ENCODE results near the gene CERKL. TPM values are rescaled to one million over a fixed set of nuclear protein-coding genes. Genes with fewer than 3 reads are reported as not detected.

CERKL gene
- total RNA-seq, 4 donors from 2014 or later, result not detected

- no peak for ATAC-seq (ENCODE audit: low FRiP score)
- TF ChIP-seq, protein P1, sequence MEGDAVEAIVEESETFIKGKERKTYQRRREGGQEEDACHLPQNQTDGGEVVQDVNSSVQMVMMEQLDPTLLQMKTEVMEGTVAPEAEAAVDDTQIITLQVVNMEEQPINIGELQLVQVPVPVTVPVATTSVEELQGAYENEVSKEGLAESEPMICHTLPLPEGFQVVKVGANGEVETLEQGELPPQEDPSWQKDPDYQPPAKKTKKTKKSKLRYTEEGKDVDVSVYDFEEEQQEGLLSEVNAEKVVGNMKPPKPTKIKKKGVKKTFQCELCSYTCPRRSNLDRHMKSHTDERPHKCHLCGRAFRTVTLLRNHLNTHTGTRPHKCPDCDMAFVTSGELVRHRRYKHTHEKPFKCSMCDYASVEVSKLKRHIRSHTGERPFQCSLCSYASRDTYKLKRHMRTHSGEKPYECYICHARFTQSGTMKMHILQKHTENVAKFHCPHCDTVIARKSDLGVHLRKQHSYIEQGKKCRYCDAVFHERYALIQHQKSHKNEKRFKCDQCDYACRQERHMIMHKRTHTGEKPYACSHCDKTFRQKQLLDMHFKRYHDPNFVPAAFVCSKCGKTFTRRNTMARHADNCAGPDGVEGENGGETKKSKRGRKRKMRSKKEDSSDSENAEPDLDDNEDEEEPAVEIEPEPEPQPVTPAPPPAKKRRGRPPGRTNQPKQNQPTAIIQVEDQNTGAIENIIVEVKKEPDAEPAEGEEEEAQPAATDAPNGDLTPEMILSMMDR (IDR thresholded peaks at IDR 0.05), result no peak
- no peak for DNase-seq (ENCODE audit: low spot score)
Measured at GRCh38 chr2:181517685-181518301, 139.1 kb downstream of the CERKL start.

DNA sequence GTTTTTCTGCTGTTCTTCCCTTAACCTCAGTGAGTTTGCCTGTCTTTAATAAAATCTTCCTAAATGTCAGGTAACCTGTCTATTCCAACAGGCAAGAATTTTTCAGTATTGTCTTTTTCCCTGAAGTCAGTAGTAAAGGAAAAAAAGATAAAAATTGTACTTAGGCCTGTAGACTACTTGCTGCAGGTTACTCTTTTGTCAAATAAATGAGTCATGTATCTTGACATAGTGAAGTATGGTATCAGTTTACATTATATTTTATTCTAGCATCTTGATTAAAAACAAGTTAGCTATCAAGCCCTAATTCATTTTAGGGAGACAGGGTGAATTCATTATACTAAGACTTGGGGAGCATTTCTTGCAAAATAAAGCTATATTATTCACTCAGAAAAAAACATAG is 139.9 kb downstream of the CERKL start:
- TF ChIP-seq, protein P1 (IDR thresholded peaks at IDR 0.05), result no peak
- no peak for ATAC-seq (ENCODE audit: low FRiP score)
- DNase-seq (ENCODE audit: low spot score), result no peak

- no peak for DNase-seq (ENCODE audit: low spot score)
- no peak for ATAC-seq (ENCODE audit: low FRiP score)
- TF ChIP-seq, protein P1 (IDR thresholded peaks at IDR 0.05), result no peak
Measured at GRCh38 chr2:181515719-181516118, 141.2 kb downstream of the CERKL start.

DNA sequence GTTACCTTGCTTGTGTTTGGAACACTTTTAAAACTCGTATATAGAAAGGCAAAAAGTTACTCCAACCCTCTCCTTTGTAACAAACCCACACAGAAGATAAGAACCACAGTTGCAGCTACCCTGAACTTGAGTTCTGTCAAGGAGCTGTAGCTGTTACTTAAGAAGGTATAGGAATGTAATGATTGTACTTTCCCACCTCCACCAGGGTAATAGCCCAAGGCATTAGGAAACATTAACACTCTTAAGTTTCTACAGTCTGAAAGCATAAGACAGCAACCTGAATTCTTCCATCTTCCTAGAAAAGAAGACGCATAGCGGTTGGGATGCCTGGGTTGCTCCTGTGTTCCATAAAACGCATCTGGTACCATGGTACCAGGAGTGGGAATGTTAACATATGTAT is 156.7 kb downstream of the CERKL start:
- TF ChIP-seq, protein P1 (IDR thresholded peaks at IDR 0.05), result no peak
- no peak for DNase-seq (ENCODE audit: low spot score)
- ATAC-seq (ENCODE audit: low FRiP score), result no peak

DNA sequence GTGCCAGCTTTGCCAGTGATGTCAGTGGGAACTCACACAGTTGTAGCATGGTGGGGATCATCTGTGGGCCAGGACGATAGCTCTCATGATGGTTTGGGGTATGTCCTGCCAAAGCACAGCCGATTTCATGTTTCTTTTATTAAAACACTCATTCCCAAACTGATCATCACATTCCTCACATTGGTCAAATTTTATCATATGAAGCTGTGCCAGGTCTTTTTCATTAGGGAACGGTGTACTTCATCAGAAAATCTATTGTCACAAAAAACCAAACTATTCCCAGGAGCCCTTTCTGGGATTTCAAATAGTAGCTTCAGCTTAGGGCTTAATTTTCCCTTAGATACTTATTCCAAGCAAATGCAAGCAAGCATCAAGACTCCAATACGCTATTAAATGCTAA is 157.7 kb downstream of the CERKL start:
- TF ChIP-seq, protein P1 (IDR thresholded peaks at IDR 0.05), result no peak
- no peak for DNase-seq (ENCODE audit: low spot score)
- ATAC-seq (ENCODE audit: low FRiP score), result no peak

Other genes starting within 250 kb of the CERKL start
- 10 to 100 TPM in 1 of 4 donors, 1 to 10 TPM in 3; 5.6 to 25.6 (median 6.9) TPM for gene ITGA4, start 199.7 kb downstream of the CERKL start, total RNA-seq
- gene NEUROD1, start 23.4 kb upstream of the CERKL start, total RNA-seq, result not detected
- gene ITPRID2, start 234.6 kb upstream of the CERKL start, total RNA-seq, result 10 to 100 TPM; 54.7 to 94.6 (median 70.6) TPM

All from omental fat pad (tissue), 4 donors.